ENCODE measurements around the gene ANKS3.

ANKS3 gene

GRCh38 chr16:4673387-4674046, 60.6 kb downstream of the ANKS3 start:
- no peak for DNase-seq (ENCODE audit: low read depth, low spot score)

GRCh38 chr16:4668313-4668960, 65.6 kb downstream of the ANKS3 start:
- no peak for DNase-seq (ENCODE audit: low read depth, low spot score)

GRCh38 chr16:4667203-4667963, 66.7 kb downstream of the ANKS3 start:
- DNase-seq (ENCODE audit: low read depth, low spot score), result no peak

- no peak for DNase-seq (ENCODE audit: low read depth, low spot score)
Measured at GRCh38 chr16:4666537-4667202, 67.4 kb downstream of the ANKS3 start.

- no peak for DNase-seq (ENCODE audit: low read depth, low spot score)
Measured at GRCh38 chr16:4664538-4665418, 69.3 kb downstream of the ANKS3 start.

GRCh38 chr16:4663777-4664465, 70.2 kb downstream of the ANKS3 start:
- no peak for DNase-seq (ENCODE audit: low read depth, low spot score)

- DNase-seq (ENCODE audit: low read depth, low spot score), result no peak
Measured at GRCh38 chr16:4663465-4663776, 70.7 kb downstream of the ANKS3 start.

GRCh38 chr16:4661661-4662060, 72.4 kb downstream of the ANKS3 start:
- no peak for DNase-seq (ENCODE audit: low read depth, low spot score)

GRCh38 chr16:4660454-4661007, 73.5 kb downstream of the ANKS3 start:
- DNase-seq (ENCODE audit: low read depth, low spot score), result no peak

- no peak for DNase-seq (ENCODE audit: low read depth, low spot score)
Measured at GRCh38 chr16:4659363-4660353, 74.4 kb downstream of the ANKS3 start.

- DNase-seq (ENCODE audit: low read depth, low spot score), result no peak
Measured at GRCh38 chr16:4656695-4657686, 77.1 kb downstream of the ANKS3 start.

- no peak for DNase-seq (ENCODE audit: low read depth, low spot score)
Measured at GRCh38 chr16:4656221-4656620, 77.8 kb downstream of the ANKS3 start.

- no peak for DNase-seq (ENCODE audit: low read depth, low spot score)
Measured at GRCh38 chr16:4655801-4656200, 78.3 kb downstream of the ANKS3 start.

GRCh38 chr16:4654964-4655590, 79.0 kb downstream of the ANKS3 start:
- no peak for DNase-seq (ENCODE audit: low read depth, low spot score)

- DNase-seq (ENCODE audit: low read depth, low spot score), result no peak
Measured at GRCh38 chr16:4654011-4654963, 79.8 kb downstream of the ANKS3 start.

- no peak for DNase-seq (ENCODE audit: low read depth, low spot score)
Measured at GRCh38 chr16:4652561-4652960, 81.5 kb downstream of the ANKS3 start.
